DOHH2 (cell line): ENCODE data around the gene KIT.

Source experiments
- H3F3A ChIP-seq: fragments of 200-600 bp; sonication (generic), shearing (Covaris generic); 2 replicates; pipeline ENCODE4 v1.6.0; 2016; ENCODE audit warnings: antibody characterized with exemption, mild to moderate bottlenecking; ENCODE audit not compliant: control insufficient read depth, insufficient read depth
- H3K27ac ChIP-seq: fragments of 200-600 bp; sonication (generic); 2 replicates; pipeline ENCODE4 v1.5.1; 2014; ENCODE audit warnings: low read depth, mild to moderate bottlenecking, low read length, moderate library complexity
- H3K27me3 ChIP-seq: fragments of 200-600 bp; sonication (generic); 2 replicates; pipeline ENCODE4 v1.6.1; 2014; ENCODE audit warnings: mild to moderate bottlenecking, low read length, mixed read lengths; ENCODE audit not compliant: control insufficient read depth
- H3K36me3 ChIP-seq: fragments of 200-600 bp; sonication (generic); 2 replicates; pipeline ENCODE4 v1.6.1; 2014; ENCODE audit warnings: mild to moderate bottlenecking, low read length, moderate library complexity, mixed read lengths; ENCODE audit not compliant: control insufficient read depth
- H3K4me1 ChIP-seq: fragments of 200-600 bp; sonication (generic); 2 replicates; pipeline ENCODE4 v1.6.1; 2014; ENCODE audit warnings: mild to moderate bottlenecking, low read length, mixed read lengths; ENCODE audit not compliant: control insufficient read depth
- H3K4me2 ChIP-seq: fragments of 200-600 bp; sonication (generic); 2 replicates; pipeline ENCODE4 v1.6.0; 2014; ENCODE audit warnings: mild to moderate bottlenecking, low read length, moderate library complexity
- H3K4me3 ChIP-seq: fragments of 200-600 bp; sonication (generic); 2 replicates; pipeline ENCODE4 v1.5.1; 2014; ENCODE audit warnings: mild to moderate bottlenecking, low read length, mixed read lengths
- H3K79me2 ChIP-seq: fragments of 200-600 bp; sonication (generic); 2 replicates; pipeline ENCODE4 v1.6.1; 2014; ENCODE audit warnings: mild to moderate bottlenecking, low read length, mixed read lengths; ENCODE audit not compliant: control insufficient read depth
- H3K9me2 ChIP-seq: fragments of 200-600 bp; sonication (generic); replicated peaks from 2 replicates; pipeline ENCODE4 v1.6.1; 2014; ENCODE audit warnings: mild to moderate bottlenecking, low read length, mixed read lengths; ENCODE audit not compliant: control insufficient read depth
- H3K9me3 ChIP-seq: fragments of 200-600 bp; sonication (generic); 2 replicates; pipeline ENCODE4 v1.6.1; 2014; ENCODE audit warnings: antibody characterized with exemption, low read length, mixed read lengths; ENCODE audit not compliant: control insufficient read depth, insufficient read depth
- H4K20me1 ChIP-seq: fragments of 200-600 bp; sonication (generic); 2 replicates; pipeline ENCODE4 v1.6.0; 2014; ENCODE audit warnings: low read depth, mild to moderate bottlenecking, antibody characterized with exemption, low read length, moderate library complexity; ENCODE audit not compliant: control insufficient read depth, insufficient read depth
- EZH2phosphoT487 ChIP-seq: fragments of 200-600 bp; sonication (generic); IDR thresholded peaks from 2 replicates; pipeline ENCODE4 v1.6.1; 2017; ENCODE audit warnings: borderline replicate concordance, mild to moderate bottlenecking, antibody characterized with exemption, low read length, moderate library complexity, mixed read lengths
- TF ChIP-seq, protein P1 (sequence below): fragments of 200-600 bp; sonication (generic); IDR thresholded peaks from one replicate; pipeline ENCODE4 v1.5.1; 2014; ENCODE audit warnings: antibody characterized with exemption, mild to moderate bottlenecking, low read depth, low read length; ENCODE audit not compliant: poor library complexity, severe bottlenecking

KIT gene

DNA sequence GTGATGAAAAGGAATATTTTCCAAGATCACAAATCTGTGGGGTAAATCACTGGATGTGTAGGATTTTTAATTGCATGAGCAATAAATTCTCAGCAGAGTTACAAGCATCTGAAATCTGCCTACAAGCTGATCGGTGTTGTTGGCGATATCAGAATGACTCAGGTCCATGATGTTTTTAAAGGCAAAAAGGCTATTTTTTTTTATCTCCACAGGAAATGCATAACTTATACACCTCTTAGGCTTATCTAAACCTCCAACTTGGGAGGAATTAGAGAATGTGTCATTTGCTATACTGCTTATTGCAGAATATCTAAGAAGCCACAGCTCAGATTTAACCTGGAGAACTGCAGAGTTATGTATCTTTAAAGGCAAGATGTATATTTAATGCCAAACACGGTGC, 61.6 kb downstream of the KIT start:
- no peaks in the 10 kb centered on the region for H3K4me1 ChIP-seq
- H3K9me2 ChIP-seq, result no peaks in the 10 kb centered on the region
- no peaks in the 10 kb centered on the region for H3K36me3 ChIP-seq
- no peak overlapping the region for H3K27ac ChIP-seq
- no peaks in the 10 kb centered on the region for H3F3A ChIP-seq
- H4K20me1 ChIP-seq, result no peaks in the 10 kb centered on the region
- no peak overlapping the region for H3K4me3 ChIP-seq
- TF ChIP-seq, protein P1, sequence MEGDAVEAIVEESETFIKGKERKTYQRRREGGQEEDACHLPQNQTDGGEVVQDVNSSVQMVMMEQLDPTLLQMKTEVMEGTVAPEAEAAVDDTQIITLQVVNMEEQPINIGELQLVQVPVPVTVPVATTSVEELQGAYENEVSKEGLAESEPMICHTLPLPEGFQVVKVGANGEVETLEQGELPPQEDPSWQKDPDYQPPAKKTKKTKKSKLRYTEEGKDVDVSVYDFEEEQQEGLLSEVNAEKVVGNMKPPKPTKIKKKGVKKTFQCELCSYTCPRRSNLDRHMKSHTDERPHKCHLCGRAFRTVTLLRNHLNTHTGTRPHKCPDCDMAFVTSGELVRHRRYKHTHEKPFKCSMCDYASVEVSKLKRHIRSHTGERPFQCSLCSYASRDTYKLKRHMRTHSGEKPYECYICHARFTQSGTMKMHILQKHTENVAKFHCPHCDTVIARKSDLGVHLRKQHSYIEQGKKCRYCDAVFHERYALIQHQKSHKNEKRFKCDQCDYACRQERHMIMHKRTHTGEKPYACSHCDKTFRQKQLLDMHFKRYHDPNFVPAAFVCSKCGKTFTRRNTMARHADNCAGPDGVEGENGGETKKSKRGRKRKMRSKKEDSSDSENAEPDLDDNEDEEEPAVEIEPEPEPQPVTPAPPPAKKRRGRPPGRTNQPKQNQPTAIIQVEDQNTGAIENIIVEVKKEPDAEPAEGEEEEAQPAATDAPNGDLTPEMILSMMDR, result no peak
- no peak for TF ChIP-seq EZH2phosphoT487
- no peaks in the 10 kb centered on the region for H3K9me3 ChIP-seq
- no peak overlapping the region for H3K4me2 ChIP-seq
- H3K79me2 ChIP-seq, result no peaks in the 10 kb centered on the region
- H3K27me3 ChIP-seq, result 0 out of 2 replicates have a peak, but pooled peaks cover 2% of the 10 kb centered on the region

DNA sequence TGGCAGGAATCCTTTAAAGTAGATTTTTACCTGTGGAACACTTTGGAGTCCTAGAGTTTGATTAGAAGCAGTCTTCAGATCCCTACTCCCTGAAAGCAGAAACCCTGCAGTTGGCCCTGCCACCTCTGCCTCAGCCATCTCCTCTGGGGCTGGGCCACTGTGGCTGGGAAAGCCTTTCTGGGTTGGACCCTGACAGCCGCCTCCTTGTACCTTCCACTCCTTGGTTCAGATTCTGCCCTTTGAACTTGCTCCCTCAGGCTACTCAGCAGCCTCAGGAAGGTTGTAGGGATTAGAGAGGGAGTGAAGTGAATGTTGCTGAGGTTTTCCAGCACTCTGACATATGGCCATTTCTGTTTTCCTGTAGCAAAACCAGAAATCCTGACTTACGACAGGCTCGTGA, 65.5 kb downstream of the KIT start:
- H3K4me2 ChIP-seq, result no peak overlapping the region
- H4K20me1 ChIP-seq, result no peaks in the 10 kb centered on the region
- H3K27ac ChIP-seq, result no peak overlapping the region
- no peaks in the 10 kb centered on the region for H3K9me3 ChIP-seq
- TF ChIP-seq, protein P1, result no peak
- TF ChIP-seq EZH2phosphoT487, result no peak
- no peaks in the 10 kb centered on the region for H3K36me3 ChIP-seq
- H3K27me3 ChIP-seq, result no peaks in the 10 kb centered on the region
- no peaks in the 10 kb centered on the region for H3K79me2 ChIP-seq
- no peaks in the 10 kb centered on the region for H3K9me2 ChIP-seq
- peaks cover 15% of the 10 kb centered on the region for H3K4me1 ChIP-seq
- no peaks in the 10 kb centered on the region for H3F3A ChIP-seq
- no peak overlapping the region for H3K4me3 ChIP-seq

DNA sequence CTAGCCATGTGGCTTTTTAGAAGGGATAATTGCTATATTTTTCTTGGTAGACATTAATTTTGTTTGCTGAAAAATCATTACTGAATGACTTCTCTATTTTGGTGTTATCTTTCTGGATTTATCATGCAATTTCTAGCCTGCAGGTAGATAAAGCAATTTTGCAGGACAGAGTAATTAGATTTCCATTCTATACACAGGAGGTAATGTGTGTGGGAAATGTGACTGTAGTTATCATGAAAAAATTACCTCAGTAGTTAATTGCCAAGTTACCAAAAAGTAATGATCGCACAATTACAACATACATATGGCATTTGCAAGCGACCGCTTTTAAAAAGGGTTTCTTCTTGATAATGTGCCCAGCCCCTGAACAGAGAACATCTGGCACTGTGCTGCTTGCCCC, 66.1 kb downstream of the KIT start:
- H3K27me3 ChIP-seq, result no peaks in the 10 kb centered on the region
- no peaks in the 10 kb centered on the region for H3K9me3 ChIP-seq
- peaks cover 21% of the 10 kb centered on the region for H3K4me1 ChIP-seq
- no peak overlapping the region for H3K27ac ChIP-seq
- no peak overlapping the region for H3K4me3 ChIP-seq
- H3F3A ChIP-seq, result no peaks in the 10 kb centered on the region
- H3K79me2 ChIP-seq, result no peaks in the 10 kb centered on the region
- H3K4me2 ChIP-seq, result no peak overlapping the region
- H4K20me1 ChIP-seq, result no peaks in the 10 kb centered on the region
- TF ChIP-seq, protein P1, result no peak
- no peak for TF ChIP-seq EZH2phosphoT487
- H3K36me3 ChIP-seq, result no peaks in the 10 kb centered on the region
- H3K9me2 ChIP-seq, result no peaks in the 10 kb centered on the region

DNA sequence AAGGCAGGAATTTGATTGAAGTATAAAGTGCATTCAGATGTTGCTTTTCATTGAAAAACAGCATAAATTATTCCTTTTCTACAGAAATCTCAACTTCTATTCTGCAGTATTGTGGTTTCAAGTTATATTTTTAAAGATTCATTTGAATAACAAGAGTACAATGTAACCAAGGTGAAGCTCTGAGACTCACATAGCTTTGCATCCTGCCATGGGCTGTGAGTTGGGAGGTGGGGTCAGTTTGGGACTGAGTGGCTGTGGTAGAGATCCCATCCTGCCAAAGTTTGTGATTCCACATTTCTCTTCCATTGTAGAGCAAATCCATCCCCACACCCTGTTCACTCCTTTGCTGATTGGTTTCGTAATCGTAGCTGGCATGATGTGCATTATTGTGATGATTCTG, 69.2 kb downstream of the KIT start:
- H3K9me2 ChIP-seq, result no peaks in the 10 kb centered on the region
- H3K27ac ChIP-seq, result no peak overlapping the region
- H4K20me1 ChIP-seq, result no peaks in the 10 kb centered on the region
- no peaks in the 10 kb centered on the region for H3F3A ChIP-seq
- H3K9me3 ChIP-seq, result no peaks in the 10 kb centered on the region
- no peak for TF ChIP-seq EZH2phosphoT487
- TF ChIP-seq, protein P1, result no peak
- peaks cover 26% of the 10 kb centered on the region for H3K4me1 ChIP-seq
- H3K27me3 ChIP-seq, result no peaks in the 10 kb centered on the region
- H3K4me2 ChIP-seq, result no peak overlapping the region
- no peaks in the 10 kb centered on the region for H3K79me2 ChIP-seq
- H3K36me3 ChIP-seq, result no peaks in the 10 kb centered on the region
- H3K4me3 ChIP-seq, result no peak overlapping the region
